GM18520 (cell line): ENCODE results near the gene KRT82.

Experiments
- ATAC-seq: cut with Tn5 transposase; IDR thresholded peaks from one replicate; pipeline ENCODE4 v1.9.1; 2021; ENCODE audit not compliant: unreplicated experiment

Gene KRT82

GRCh38 chr12:52389313-52390207, 16.6 kb downstream of the KRT82 start:
- ATAC-seq = no peak

- ATAC-seq = no peak
Measured at GRCh38 chr12:52387859-52388258, 18.3 kb downstream of the KRT82 start.

DNA sequence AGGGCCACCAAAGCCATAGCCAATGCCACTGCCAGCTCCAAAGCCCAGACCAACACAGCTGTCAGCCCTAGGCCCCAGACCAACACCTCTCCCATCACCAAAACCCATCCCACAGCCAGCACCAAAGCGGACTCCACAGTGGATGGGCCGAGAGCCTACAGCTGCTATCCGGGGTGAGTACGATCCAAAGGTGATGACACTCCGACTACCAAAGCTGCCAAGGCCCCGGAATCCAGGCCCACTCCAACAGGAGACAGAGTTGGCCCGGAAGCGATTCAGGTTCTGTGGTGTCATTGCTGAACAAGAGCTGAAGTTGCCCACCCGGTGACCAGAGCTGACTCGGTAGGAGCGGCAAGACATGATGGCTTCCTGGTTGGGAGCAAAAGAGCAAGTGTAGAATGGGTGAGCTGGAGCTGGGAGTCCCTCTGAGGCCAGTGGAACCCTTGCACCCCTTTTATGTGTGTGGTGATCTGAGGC, 20.9 kb downstream of the KRT82 start, which contains the start of gene KRT84:
KRT84 (minus strand) TSS at position 427 of the 477 bp plus-strand sequence; CDS start at position 360, 67 bp downstream.
- no peak for ATAC-seq

DNA sequence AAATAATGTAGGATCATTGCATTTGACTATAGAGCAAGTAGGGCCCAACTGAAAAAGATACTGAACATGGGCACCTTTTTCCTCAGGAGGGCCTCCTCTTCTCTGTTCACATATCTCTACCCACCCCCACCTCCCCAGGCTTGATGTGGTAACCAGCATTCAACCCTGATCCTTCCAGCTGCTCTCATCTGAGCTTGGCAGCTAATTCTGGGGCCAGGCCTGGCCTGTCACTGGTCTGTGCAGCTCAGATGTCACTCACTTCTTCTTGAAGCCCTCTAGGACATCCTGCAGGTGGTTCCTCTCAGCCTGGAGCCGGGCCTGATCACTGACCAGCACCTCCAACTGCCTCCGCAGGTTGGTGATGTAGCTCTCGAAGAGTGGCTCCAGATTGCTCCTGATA, 22.8 kb downstream of the KRT82 start:
- ATAC-seq = no peak

GRCh38 chr12:52382854-52383253, 23.3 kb downstream of the KRT82 start:
- ATAC-seq = no peak

GRCh38 chr12:52381206-52381605, 24.9 kb downstream of the KRT82 start:
- ATAC-seq = no peak

DNA sequence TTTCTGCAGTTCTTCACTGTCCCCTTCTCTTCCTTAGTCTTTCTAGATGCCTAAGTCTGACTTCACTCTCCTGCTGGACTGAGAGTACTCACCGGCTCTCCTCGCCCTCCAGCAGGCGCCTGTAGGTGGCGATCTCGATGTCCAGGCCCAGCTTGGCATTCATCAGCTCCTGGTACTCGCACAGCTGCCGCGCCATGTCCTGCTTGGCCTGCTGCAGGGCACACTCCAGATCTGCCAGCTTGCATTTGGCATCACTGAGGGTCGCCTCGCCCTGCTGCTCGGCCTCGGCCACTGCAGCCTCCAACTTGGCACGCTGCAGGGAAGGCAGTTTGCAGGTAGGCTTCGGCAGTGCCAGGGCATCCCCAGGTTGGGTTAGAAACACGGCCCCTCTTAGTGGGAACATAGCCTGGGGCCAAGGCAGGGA, 25.9 kb downstream of the KRT82 start:
- ATAC-seq = no peak

- no peak for ATAC-seq
Measured at GRCh38 chr12:52379536-52379935, 26.6 kb downstream of the KRT82 start.

DNA sequence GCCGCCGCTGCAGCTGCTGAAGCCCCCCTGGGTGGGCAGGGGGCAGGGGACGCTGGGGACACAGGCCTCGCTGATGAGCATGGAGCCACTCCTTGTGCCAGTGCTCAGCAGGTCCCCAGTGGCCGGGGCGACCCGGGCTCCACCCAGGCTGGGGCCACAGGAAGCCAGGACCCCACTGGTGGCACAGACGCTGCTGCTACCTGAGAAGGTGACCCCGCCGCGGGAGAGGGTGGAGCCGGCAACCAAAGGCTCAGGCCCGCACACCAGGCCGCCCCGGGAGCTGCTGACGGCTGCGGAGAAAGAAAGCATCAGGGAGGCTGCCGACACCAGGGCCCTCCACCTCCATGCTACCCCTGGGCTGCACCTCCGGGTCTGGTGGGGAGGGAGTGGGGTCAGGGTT, 28.0 kb downstream of the KRT82 start:
- no peak for ATAC-seq

DNA sequence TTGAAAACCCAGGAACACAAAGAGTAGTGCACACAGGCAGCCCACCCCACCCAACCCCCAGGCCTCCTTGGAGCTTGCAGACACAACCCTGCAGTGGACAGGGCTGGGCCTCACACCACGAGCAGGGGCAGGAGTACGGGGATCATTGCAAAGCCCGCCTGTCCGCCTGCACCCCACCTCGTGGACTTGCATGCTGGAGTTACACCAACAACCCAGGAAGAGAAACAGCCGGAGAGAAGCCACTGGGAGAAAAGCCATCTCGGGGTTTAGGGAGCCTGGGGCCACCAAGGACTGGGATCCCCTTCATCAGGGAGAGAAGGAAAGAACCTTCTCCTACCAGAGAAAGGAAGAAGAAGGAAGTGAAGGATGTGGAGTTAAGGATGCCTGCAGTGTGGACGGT, 28.9 kb downstream of the KRT82 start:
- ATAC-seq = no peak

GRCh38 chr12:52372216-52373154, 33.6 kb downstream of the KRT82 start:
- no peak for ATAC-seq

- no peak for ATAC-seq
Measured at GRCh38 chr12:52371716-52372115, 34.4 kb downstream of the KRT82 start.

GRCh38 chr12:52370926-52371608, 35.1 kb downstream of the KRT82 start:
- no peak for ATAC-seq

GRCh38 chr12:52369809-52370208, 36.3 kb downstream of the KRT82 start:
- ATAC-seq = no peak

- no peak for ATAC-seq
Measured at GRCh38 chr12:52369211-52369610, 36.9 kb downstream of the KRT82 start.

GRCh38 chr12:52368508-52368907, 37.6 kb downstream of the KRT82 start:
- ATAC-seq = no peak

GRCh38 chr12:52367876-52368275, 38.3 kb downstream of the KRT82 start:
- ATAC-seq = no peak

DNA sequence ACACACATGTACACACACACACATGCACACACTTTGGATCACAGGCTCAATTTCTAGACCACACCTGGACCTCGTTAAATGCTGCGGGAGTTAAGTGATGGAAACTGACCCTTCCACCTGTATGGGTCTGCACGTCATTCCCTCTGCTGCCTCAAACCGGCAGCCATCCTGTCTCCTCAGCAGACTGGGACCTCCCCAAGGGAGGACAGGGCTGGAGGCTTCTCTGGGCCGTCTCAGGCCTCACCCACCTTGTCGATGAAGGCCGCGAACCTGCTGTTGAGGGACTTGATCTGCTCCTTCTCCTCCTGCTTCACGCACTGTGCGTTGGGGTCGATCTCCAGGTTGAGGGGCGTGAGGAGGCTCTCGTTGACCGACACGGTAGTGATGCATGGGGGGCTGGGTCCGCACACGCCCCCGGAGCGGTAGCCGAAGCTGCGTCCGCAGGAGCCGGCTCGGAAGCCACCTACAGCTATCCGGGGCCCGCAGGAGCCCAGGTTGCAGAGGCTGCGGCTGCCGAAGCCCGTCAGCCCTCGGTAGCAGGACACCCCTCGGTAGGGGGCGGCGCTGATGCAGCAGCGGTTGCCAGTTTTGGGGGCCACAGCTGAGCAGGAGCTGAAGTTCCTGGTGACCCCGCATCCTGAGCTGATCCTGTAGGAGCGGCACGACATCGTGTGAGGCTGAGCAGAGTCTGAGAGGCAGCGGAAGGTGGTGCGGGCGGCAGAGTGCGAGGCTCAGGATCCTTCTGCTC, 39.2 kb downstream of the KRT82 start, which contains the start of gene KRT85:
KRT85 (minus strand) TSS at position 744 of the 748 bp plus-strand sequence; CDS start at position 668, 76 bp downstream.
- no peak for ATAC-seq

GRCh38 chr12:52364901-52365489, 41.1 kb downstream of the KRT82 start:
- no peak for ATAC-seq

GRCh38 chr12:52364061-52364460, 42.1 kb downstream of the KRT82 start:
- ATAC-seq = no peak
